ENCODE results near the gene STEAP3.

The STEAP3 gene

GRCh38 chr2:119223521-119224390 lies at the start of gene STEAP3:
TSS of gene STEAP3 (plus strand) at chr2:119223834. CDS start at chr2:119231013, 7,179 bp downstream.
- DNase-seq: peak; percentile 57

GRCh38 chr2:119174216-119174992 lies 49.2 kb upstream of the STEAP3 start:
- peak; percentile 46 for DNase-seq

GRCh38 chr2:119174993-119175347 lies 48.7 kb upstream of the STEAP3 start:
- DNase-seq: no peak

GRCh38 chr2:119175517-119175916 lies 48.1 kb upstream of the STEAP3 start:
- no peak for DNase-seq

GRCh38 chr2:119177171-119177837 lies 46.3 kb upstream of the STEAP3 start:
- DNase-seq: no peak

GRCh38 chr2:119177838-119178190 lies 45.8 kb upstream of the STEAP3 start:
- no peak for DNase-seq

GRCh38 chr2:119178776-119179175 lies 44.9 kb upstream of the STEAP3 start:
- DNase-seq: no peak

- no peak for DNase-seq
These were observed 44.4 kb upstream of the STEAP3 start for GRCh38 chr2:119179202-119179601.

GRCh38 chr2:119179991-119180390 lies 43.6 kb upstream of the STEAP3 start:
- no peak for DNase-seq

- no peak for DNase-seq
These were observed 42.7 kb upstream of the STEAP3 start for GRCh38 chr2:119180892-119181291.

GRCh38 chr2:119181391-119181790 lies 42.2 kb upstream of the STEAP3 start:
- no peak for DNase-seq

GRCh38 chr2:119181791-119182445 lies 41.7 kb upstream of the STEAP3 start:
- DNase-seq: no peak

- DNase-seq: no peak
These were observed 39.1 kb upstream of the STEAP3 start for GRCh38 chr2:119184512-119184911.

GRCh38 chr2:119190321-119191111 lies 33.1 kb upstream of the STEAP3 start:
- DNase-seq: no peak

- DNase-seq: no peak
These were observed 30.7 kb upstream of the STEAP3 start for GRCh38 chr2:119192893-119193292.

- DNase-seq: no peak
These were observed 28.6 kb upstream of the STEAP3 start for GRCh38 chr2:119195001-119195400.

GRCh38 chr2:119195887-119196286 lies 27.7 kb upstream of the STEAP3 start:
- DNase-seq: no peak

- no peak for DNase-seq
These were observed 27.1 kb upstream of the STEAP3 start for GRCh38 chr2:119196301-119197125.

GRCh38 chr2:119197126-119197405 lies 26.6 kb upstream of the STEAP3 start:
- DNase-seq: no peak

- no peak for DNase-seq
These were observed 25.9 kb upstream of the STEAP3 start for GRCh38 chr2:119197529-119198239.
